H1 (cell line): ENCODE results near the gene ADAMTS16.

ENCODE experiments used
- BACH1 ChIP-seq: IDR thresholded peaks from 2 replicates; pipeline ENCODE4 v1.6.1; 2012; ENCODE audit warnings: low read length, improper control_type of control experiment
- CTBP2 ChIP-seq: IDR thresholded peaks from 2 replicates; pipeline ENCODE4 v1.7.0; 2011; ENCODE audit warnings: borderline replicate concordance, mild to moderate bottlenecking, moderate library complexity, mixed read lengths, low read length; ENCODE audit not compliant: insufficient read depth, insufficient read length
- CTCF ChIP-seq, 3 experiments: IDR thresholded peaks; 1 replicate in 2 of 3; 2 replicates in 1 of 3; pipeline versions ENCODE4 v1.5.1 to v1.6.1; 2011; ENCODE audit warnings: low read length in 3 of 3, mild to moderate bottlenecking in 3 of 3, inconsistent platforms in 2 of 3, low read depth in 1 of 3, moderate library complexity in 1 of 3; ENCODE audit not compliant: insufficient read depth in 1 of 3; ENCODE audit errors: control extremely low read depth in 1 of 3
- EZH2 ChIP-seq: fragments of 200-600 bp; sonication (generic); IDR thresholded peaks from 2 replicates; pipeline ENCODE4 v1.7.1; 2012; ENCODE audit warnings: low read depth, mild to moderate bottlenecking, moderate library complexity, low read length, inconsistent platforms; ENCODE audit not compliant: severe bottlenecking
- FOSL1 ChIP-seq: IDR thresholded peaks from 2 replicates; pipeline ENCODE4 v1.6.1; 2011; ENCODE audit warnings: mild to moderate bottlenecking, low read depth, low read length, moderate library complexity; ENCODE audit not compliant: insufficient read depth
- JUN ChIP-seq: IDR thresholded peaks from 2 replicates; pipeline ENCODE4 v1.6.1; 2011; ENCODE audit warnings: low read depth, mild to moderate bottlenecking, improper control_type of control experiment, low read length
- KDM1A ChIP-seq: fragments of 200-600, 300-600 bp; sonication (generic); IDR thresholded peaks from 2 replicates; pipeline ENCODE4 v1.7.1; 2016; ENCODE audit warnings: mild to moderate bottlenecking, low read length, borderline replicate concordance
- POLR2A ChIP-seq, 2 experiments: IDR thresholded peaks; 1 replicate in 1 of 2; 2 replicates in 1 of 2; pipeline ENCODE4 v1.6.1; 2011; ENCODE audit warnings: low read depth in 2 of 2, low read length in 2 of 2, mild to moderate bottlenecking in 2 of 2; ENCODE audit errors: control extremely low read depth in 1 of 2
- POLR2AphosphoS5 ChIP-seq: IDR thresholded peaks from 2 replicates; pipeline ENCODE4 v1.6.1; 2011; ENCODE audit warnings: low read depth, low read length
- RNF2 ChIP-seq: fragments of 200-900, 300-1000 bp; sonication (generic); IDR thresholded peaks from 2 replicates; pipeline ENCODE4 v1.7.1; 2016; ENCODE audit warnings: borderline replicate concordance, low read depth, mild to moderate bottlenecking, antibody characterized with exemption, low read length; ENCODE audit not compliant: poor library complexity, severe bottlenecking; ENCODE audit errors: missing control alignments
- YY1 ChIP-seq: IDR thresholded peaks from 2 replicates; pipeline ENCODE4 v1.6.1; 2011; ENCODE audit warnings: low read depth, mild to moderate bottlenecking, low read length

GRCh38 chr5:5246736-5247135 is 106.6 kb downstream of the ADAMTS16 start:
- TF ChIP-seq CTCF (IDR thresholded peaks at IDR 0.05; ENCODE audit: control extremely low read depth in 1 of 3, insufficient read depth in 1 of 3, low read depth in 1 of 3, low read length in 3 of 3), result no peak
- no peak for TF ChIP-seq POLR2AphosphoS5
- TF ChIP-seq POLR2A (IDR thresholded peaks at IDR 0.05; ENCODE audit: control extremely low read depth in 1 of 2, low read depth in 2 of 2, low read length in 2 of 2), result no peak
- no peak for TF ChIP-seq YY1
- TF ChIP-seq FOSL1, result no peak
- TF ChIP-seq EZH2, result no peak
- no peak for TF ChIP-seq CTBP2
- no peak for TF ChIP-seq RNF2
- TF ChIP-seq JUN, result no peak
- no peak for TF ChIP-seq KDM1A
- no peak for TF ChIP-seq BACH1
